Kidney (tissue), 14 donors: ENCODE measurements around the gene SLC7A9. TPM values are rescaled to one million over a fixed set of nuclear protein-coding genes. Genes with fewer than 3 reads are reported as not detected.
"Not testable (repeated sequence)": the region's sequence is repeated elsewhere in the genome, so short reads cannot be mapped to it uniquely, and the experiment has no call there.

ENCODE experiments used
- DNase-seq, 5 donors: peaks; one replicate each; pipeline ENCODE4 v3.0.0-alpha.2; 2013 to 2020
- FAIRE-seq: peaks from 2 replicates; lab custom pipeline; 2012; peaks lifted over from hg19 to GRCh38; lab: Jason Lieb, UNC
- H3K27ac ChIP-seq, 2 donors: one replicate each; pipeline ENCODE4 v1.7.0; 2013; ENCODE audit warnings: low read depth in 2 of 2, low read length in 2 of 2, inconsistent platforms in 1 of 2
- H3K27me3 ChIP-seq: one replicate; pipeline ENCODE4 v1.7.1; 2013; ENCODE audit warnings: low read length, inconsistent platforms; ENCODE audit not compliant: control insufficient read depth, insufficient read depth
- H3K36me3 ChIP-seq, 3 donors: one replicate each; pipeline versions ENCODE4 v1.7.0 to v1.7.1; 2013; ENCODE audit warnings: low read length in 3 of 3, control low read depth in 1 of 3, inconsistent platforms in 1 of 3; ENCODE audit not compliant: insufficient read depth in 3 of 3, control insufficient read depth in 2 of 3
- H3K4me1 ChIP-seq, 3 donors: one replicate each; pipeline versions ENCODE4 v1.7.0 to v1.7.1; 2013; ENCODE audit warnings: low read length in 3 of 3, inconsistent platforms in 1 of 3, low read depth in 1 of 3; ENCODE audit not compliant: control insufficient read depth in 2 of 3, insufficient read depth in 2 of 3
- H3K4me3 ChIP-seq, 3 donors: one replicate each; pipeline versions ENCODE4 v1.7.0 to v1.8.1; 2013; ENCODE audit warnings: low read length in 3 of 3, control low read depth in 1 of 3, inconsistent platforms in 1 of 3
- H3K9ac ChIP-seq, 3 donors: one replicate each; pipeline versions ENCODE4 v1.7.0 to v1.7.1; 2013; ENCODE audit warnings: low read length in 3 of 3, control low read depth in 1 of 3, inconsistent platforms in 1 of 3
- H3K9me3 ChIP-seq, 3 donors: one replicate each; pipeline versions ENCODE4 v1.7.0 to v1.7.1; 2013; ENCODE audit warnings: low read length in 3 of 3, control low read depth in 1 of 3, inconsistent platforms in 1 of 3; ENCODE audit not compliant: control insufficient read depth in 2 of 3, insufficient read depth in 1 of 3
- CTCF ChIP-seq: IDR thresholded peaks from 3 replicates; pipeline ENCODE4 v1.5.1; 2012; ENCODE audit warnings: mild to moderate bottlenecking, moderate library complexity, borderline replicate concordance; ENCODE audit not compliant: insufficient read depth; ENCODE audit errors: extremely low read depth
- intact Hi-C: fragments of 100-400 bp; cut with DNase I; formaldehyde crosslinking; loops from one replicate; pipeline ENCODE4 v1.11.1; 2022
- polyA plus RNA-seq: library from polyadenylated mRNA; stranded (reverse); fragments of 350-450 nt; fragmentation: Illumina TruSeq; extraction: RNeasy Lipid Tissue Mini Kit (QIAGEN cat#74804); gene quantifications from one replicate; pipeline ENCODE4 v1.2.3, GENCODE V29; 2014; ENCODE audit warnings: low read depth, low replicate concordance; ENCODE audit not compliant: insufficient read depth
- total RNA-seq: library from RNA; stranded (reverse); fragmentation: NEBNext Ultra II Directional; extraction: Animal tissue kit (Norgen Biotek cat#: 25700); gene quantifications from one replicate; pipeline ENCODE4 v1.2.1, GENCODE V29; 2021
- donor health status: control.
- donor health status: control.
- donor health status: control.
- donor health status: control.
- donor health status: control.
- donor health status: DM: yes; HTN: yes; CAD: no.
- donor health status: Normal renal cell carcinoma (clear cell type).

SLC7A9 gene
- total and polyA plus RNA-seq, 2 donors from 2014 or later = 2.6 to 40.0 TPM

GRCh38 chr19:32852216-32852615, 17.4 kb downstream of the SLC7A9 start:
- Histone ChIP-seq H3K4me3 (no peak overlapping the region), H3K27me3 (no peaks in the 10 kb centered on the region), H3K4me1 (no peaks in the 10 kb centered on the region), H3K36me3 (no peaks in the 10 kb centered on the region), H3K9me3 (no peaks in the 10 kb centered on the region), H3K9ac (no peak overlapping the region), H3K27ac (no peak overlapping the region)
- TF ChIP-seq CTCF = no peak
- intact Hi-C loops = no loop called here
- DNase-seq (no peak), FAIRE-seq (no peak)

- H3K4me3 ChIP-seq, H3K27ac ChIP-seq, DNase-seq, FAIRE-seq, H3K9me3 ChIP-seq, intact Hi-C loops, H3K27me3 ChIP-seq, H3K4me1 ChIP-seq, H3K36me3 ChIP-seq, H3K9ac ChIP-seq: not testable (repeated sequence)
These were observed 21.5 kb downstream of the SLC7A9 start for GRCh38 chr19:32848035-32848434.

- Histone ChIP-seq H3K27me3 (no peaks in the 10 kb centered on the region), H3K4me3 (no peak overlapping the region), H3K36me3 (peaks cover 0 to 19% (median 7%) of the 10 kb centered on the region in 3 donors), H3K9me3 (no peaks in the 10 kb centered on the region), H3K27ac (no peak overlapping the region), H3K9ac (no peak overlapping the region), H3K4me1 (no peaks in the 10 kb centered on the region)
- intact Hi-C loops = no loop called here
- peak in 1 of 5 donors; percentile 45 for DNase-seq
- no peak for TF ChIP-seq CTCF
- FAIRE-seq = no peak
These were observed 25.8 kb downstream of the SLC7A9 start for GRCh38 chr19:32843716-32844245.

- no peaks in the 10 kb centered on the region for H3K4me1 ChIP-seq
- no peak for TF ChIP-seq CTCF
- H3K4me3 ChIP-seq = no peak overlapping the region
- no peak overlapping the region for H3K27ac ChIP-seq
- intact Hi-C loops = no loop called here
- DNase-seq (no peak), FAIRE-seq (no peak)
- peaks cover 0 to 19% (median 7%) of the 10 kb centered on the region in 3 donors for H3K36me3 ChIP-seq
- H3K27me3 ChIP-seq = no peaks in the 10 kb centered on the region
- no peak overlapping the region for H3K9ac ChIP-seq
- H3K9me3 ChIP-seq = no peaks in the 10 kb centered on the region
These were observed 27.5 kb downstream of the SLC7A9 start for GRCh38 chr19:32842061-32842460.
